ENCODE data around the gene TRDMT1.

Gene TRDMT1

GRCh38 chr10:17209302-17209701 is 7.8 kb upstream of the TRDMT1 start:
- no peak for DNase-seq

DNA sequence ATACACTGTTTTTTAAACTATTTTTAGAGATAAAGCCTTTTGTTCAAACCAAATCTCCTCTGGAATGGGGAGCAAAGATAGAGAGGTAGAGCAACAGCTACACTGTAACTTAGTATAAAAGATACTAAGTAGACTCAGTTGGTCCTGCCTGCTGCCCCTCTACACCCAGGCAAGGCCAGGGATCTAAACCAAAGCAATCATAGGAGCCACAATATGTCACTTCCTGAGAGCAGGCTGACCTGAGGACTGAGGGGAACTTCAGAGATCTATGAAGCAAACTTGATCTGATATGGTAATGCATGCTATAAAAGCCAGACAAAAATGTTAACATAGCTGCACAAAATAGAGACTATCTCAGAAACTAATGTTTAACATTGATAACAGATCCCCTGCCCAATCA is 7.0 kb upstream of the TRDMT1 start:
- no peak for DNase-seq

DNA sequence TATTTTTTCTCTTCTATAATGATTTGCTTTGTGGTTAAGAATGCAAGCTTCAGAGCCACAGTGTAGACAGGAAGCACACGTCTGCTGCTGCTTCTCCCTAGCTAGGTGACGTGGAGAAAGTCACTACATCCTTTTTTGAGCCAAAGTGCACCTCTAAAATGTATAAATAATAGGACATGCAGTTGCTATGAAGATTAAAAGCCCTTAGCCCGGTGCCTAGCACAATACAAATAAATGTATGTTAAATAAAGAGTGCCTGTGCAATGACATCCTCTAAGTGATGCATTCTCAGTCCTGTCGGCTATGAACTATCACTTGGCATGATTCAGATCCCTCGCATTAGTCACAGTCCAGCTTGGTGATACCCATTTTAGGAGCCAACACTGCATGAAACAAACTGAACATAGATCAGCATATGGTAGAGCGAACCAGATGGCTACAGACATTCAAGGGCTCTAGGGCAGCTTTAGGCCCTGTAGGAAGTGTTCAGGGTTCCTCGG is 4.8 kb upstream of the TRDMT1 start:
- peak; percentile 76 for DNase-seq

- DNase-seq, result no peak
Measured at GRCh38 chr10:17203416-17203815, 1.9 kb upstream of the TRDMT1 start.

DNA sequence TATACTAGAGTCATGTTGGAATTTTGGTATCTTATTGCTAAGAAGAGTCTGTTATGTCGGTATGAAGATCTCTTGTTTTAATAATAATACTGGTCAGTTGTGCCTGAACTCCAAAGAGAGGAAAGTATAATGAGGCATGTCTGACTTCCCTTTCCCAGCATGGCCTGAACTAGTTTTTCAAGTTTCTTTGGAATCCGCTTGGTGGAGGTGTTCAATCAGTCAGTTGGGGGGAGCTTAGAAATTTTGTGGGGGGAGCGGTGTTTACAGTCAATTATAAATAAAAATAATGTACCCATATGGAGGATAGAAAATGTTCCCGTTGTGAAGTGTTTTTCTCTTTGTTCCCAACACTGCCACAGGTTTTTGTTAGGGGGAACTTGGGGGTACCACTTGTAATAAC is 1.5 kb upstream of the TRDMT1 start:
- no peak for DNase-seq

DNA sequence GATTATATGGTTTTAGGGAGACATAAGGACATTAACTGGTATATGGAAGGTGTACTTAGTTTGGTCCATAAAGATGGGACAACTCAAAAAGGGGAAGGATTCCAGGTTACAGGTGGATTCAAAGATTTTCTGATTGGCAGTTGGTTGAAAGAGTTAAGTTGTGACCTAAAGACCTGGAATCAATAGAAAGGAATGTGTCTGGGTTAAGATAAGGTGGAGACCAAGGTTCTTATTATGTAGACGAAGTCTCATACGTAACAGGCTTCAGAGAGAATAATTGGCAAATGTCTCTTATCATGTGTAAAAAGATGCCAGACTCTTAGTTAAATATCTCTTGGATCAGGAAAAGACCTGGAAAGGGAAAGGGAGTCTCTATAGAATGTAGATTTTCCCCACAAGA is 1.0 kb upstream of the TRDMT1 start:
- DNase-seq, result no peak

DNA sequence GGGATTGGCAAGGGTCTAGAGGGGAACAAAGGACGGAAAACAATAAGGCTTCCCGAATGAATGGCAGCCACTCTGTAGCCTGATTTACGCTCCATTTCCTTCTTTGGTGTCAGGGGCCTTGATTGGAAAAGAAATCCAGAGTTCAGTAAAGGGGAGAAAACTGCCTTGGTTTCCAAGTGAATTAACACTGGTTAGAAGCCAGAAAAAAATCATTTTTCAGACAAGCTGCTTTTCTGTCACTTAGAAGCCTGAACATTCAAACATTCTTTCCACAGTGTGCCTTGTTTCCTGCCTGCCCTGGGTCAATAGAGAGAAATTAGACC is 283 bp upstream of the TRDMT1 start:
- no peak for DNase-seq

GRCh38 chr10:17200001-17200911 is 1.2 kb downstream of the TRDMT1 start:
- no peak for DNase-seq

- DNase-seq, result no peak
Measured at GRCh38 chr10:17199351-17199804, 2.1 kb downstream of the TRDMT1 start.

DNA sequence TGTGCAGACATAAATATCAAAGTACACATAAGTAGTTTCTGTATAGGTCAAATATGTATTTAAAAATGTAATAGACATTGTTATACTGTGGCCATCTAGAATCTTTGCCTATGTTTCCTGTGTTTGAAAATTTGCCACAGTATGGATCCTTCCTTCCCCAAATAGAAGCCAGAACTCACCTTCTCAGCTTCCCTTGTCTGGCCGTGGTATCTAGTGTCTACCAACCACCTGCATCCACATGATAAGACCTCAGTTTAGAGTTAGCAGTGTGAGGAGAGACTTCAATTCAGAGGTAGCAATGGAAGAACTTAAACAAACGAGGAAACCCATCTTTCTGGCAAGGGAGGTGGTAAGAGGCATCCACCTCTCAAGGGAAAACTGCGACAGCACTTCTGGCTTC is 4.9 kb downstream of the TRDMT1 start:
- DNase-seq, result no peak

DNA sequence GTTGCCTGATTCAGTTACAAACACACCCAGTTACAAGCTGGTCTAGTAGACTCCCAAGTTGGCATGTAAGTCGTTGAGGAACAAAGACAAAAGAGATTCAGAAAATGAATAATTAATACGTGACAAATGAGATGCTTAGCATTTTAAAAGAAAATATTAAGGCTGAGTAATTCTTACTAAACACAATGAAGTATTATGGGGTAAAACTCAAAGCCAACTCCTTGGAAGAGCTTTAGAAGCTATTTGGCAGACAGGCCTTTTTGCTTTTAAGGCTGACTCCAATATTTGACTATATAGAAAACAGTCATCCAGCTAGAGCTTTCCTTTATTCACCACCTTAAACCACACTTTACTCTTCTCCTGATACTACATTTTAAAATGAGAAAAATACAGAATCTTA is 5.4 kb downstream of the TRDMT1 start:
- DNase-seq, result no peak

- DNase-seq, result no peak
Measured at GRCh38 chr10:17195083-17195482, 6.4 kb downstream of the TRDMT1 start.

DNA sequence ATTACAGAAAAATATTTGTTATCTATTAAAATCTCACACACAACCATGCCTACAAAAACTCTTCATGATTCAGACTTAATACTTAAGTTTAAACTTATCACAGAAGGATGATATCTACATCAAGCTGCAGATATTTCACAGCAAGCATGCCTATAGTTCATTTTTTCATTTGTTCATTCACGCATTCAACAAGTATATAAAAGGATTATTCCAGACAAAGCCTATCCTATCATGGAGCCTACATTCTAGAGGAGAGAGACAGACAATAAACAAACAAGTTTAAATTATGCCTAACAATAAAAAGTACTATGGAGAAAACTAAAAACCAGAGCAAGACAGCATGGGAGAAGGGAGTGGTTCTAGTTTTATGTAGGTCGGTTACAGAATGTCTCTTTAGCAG is 10.9 kb downstream of the TRDMT1 start:
- DNase-seq, result no peak

- no peak for DNase-seq
Measured at GRCh38 chr10:17188644-17189172, 12.8 kb downstream of the TRDMT1 start.

GRCh38 chr10:17185873-17186272 is 15.6 kb downstream of the TRDMT1 start:
- DNase-seq, result no peak

GRCh38 chr10:17183110-17183509 is 18.4 kb downstream of the TRDMT1 start:
- DNase-seq, result no peak

- DNase-seq, result no peak
Measured at GRCh38 chr10:17181751-17182150, 19.7 kb downstream of the TRDMT1 start.

GRCh38 chr10:17181110-17181509 is 20.4 kb downstream of the TRDMT1 start:
- DNase-seq, result no peak

DNA sequence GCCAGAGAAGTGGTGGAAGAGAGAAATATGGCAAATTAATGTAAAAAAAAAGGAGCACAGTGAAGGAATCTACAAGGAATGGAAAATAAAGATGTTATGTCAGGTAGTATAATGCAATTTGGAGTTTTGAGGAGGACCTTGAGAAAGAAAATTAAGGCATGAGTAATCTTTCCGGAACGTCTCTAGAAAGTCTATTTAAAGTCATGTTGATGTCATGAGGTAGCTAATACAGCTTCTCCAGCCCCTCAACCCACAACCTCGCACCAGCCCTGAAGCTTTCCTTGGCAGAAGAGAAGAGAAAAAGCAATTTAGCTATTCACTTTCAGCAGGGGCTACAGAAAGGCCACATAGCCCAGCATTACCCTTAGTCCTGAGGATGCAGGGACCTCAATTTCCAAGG is 22.5 kb downstream of the TRDMT1 start:
- DNase-seq, result no peak

GRCh38 chr10:17178006-17178405 is 23.5 kb downstream of the TRDMT1 start:
- DNase-seq, result no peak

DNA sequence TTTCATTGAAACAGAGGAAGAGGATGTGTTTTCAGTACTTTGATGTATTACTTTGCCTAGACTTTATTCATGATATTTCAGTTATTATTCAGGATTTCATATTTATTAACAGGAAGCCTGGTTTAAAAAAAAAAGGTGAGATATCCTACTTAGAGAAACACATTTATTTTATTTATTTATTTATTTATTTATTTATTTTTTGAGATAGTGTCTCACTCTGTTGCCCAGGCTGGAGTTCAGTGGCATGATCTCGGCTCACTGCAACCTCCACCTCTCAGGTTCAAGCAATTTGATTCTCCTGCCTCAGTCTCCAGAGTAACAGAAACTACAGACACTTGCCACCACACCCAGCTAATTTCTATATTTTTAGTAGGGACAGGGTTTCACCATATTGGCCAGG is 24.5 kb downstream of the TRDMT1 start:
- DNase-seq, result no peak

GRCh38 chr10:17176091-17176490 is 25.4 kb downstream of the TRDMT1 start:
- DNase-seq, result no peak

- DNase-seq, result no peak
Measured at GRCh38 chr10:17175551-17175950, 25.9 kb downstream of the TRDMT1 start.

DNA sequence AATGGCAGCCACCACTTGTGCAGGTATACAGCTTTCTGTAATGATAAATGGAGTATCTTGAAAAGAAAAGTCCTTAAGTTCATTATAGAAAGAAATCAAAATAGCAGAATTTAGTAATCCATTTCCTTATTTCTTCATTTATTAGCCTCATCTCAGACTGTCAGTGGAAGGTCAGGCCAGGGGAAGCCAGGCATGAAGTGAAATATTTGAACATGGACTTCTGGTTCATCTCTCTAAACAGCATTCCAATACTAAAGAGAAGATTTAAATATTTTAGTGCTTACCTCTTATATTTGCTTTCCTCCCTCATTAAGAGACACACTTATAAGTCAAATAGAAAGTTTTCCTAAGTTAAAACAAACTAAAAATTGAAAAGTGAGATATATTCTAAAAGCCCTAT is 26.8 kb downstream of the TRDMT1 start:
- DNase-seq, result no peak

Data from CD4-positive, alpha-beta T cell treated with Interleukin-15 for 1 hour (primary cell).